Measurements from ENCODE around the gene NCOA7. TPM values are rescaled to one million over a fixed set of nuclear protein-coding genes. Genes with fewer than 3 reads are reported as not detected.

Gene NCOA7
- total RNA-seq, 1 donor from 2014 or later, result 26.2 TPM

DNA sequence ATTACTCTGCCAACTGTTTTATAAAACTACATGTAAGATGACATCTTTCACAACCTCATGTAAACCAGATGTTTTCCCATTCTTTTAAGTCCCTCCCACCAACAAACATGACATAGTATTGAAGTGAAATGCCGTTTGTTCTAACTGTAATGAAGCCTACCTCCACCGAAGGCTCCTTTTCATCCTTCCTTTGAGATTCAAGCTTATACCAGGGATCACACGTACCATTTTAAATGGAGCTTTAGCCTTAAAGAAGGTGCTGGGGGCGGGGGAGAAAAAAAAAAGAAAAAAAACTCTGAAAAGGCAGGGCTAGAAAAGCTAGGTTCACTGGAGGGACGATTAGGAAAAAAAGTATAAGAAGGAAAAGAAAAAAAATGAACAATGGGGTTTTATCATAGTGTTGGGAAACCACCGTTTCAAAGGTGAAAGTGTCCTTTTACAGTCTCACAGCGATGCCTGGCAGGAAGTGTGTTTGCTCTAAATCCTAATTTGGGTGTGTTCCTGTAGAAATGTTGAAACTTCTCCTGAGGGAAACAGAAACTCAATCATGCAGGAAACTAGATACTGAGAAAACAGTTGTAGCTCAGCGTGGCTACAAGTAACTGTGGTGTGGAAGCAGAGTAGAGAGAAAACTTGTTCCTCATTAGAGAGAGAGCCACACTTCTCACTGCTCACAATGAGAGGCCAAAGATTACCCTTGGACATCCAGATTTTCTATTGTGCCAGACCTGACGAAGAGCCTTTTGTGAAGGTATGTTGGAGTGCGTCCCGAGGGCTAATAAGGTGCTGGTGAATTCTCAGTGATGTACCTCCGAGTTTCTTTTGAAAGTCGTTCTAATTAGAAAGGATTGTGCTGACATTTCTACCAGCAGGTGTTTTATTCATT is 128.2 kb downstream of the NCOA7 start:
- H3K27ac Mint-ChIP-seq (ENCODE audit: unreplicated experiment), result peak overlapping the region; percentile 62
- peaks cover 2% of the 10 kb centered on the region for H3K27me3 Mint-ChIP-seq (ENCODE audit: unreplicated experiment)

DNA sequence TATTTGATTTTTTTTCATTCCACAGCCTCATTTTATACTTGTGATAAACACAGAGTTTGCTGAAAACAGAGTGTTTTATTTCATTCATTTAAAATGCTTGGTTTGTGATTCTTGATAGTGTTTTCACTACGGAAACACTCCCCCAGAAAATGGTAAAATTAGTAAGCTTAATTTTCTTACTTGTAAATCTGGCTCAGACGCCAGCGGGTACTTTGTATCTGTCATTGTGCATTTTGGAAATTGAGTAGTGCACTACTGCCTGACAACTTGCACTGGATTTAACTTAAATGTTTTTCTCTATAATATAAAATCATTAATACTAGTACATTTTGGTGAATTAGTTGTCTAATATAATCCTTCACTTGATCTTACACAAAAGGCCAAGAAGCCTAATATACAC is 128.9 kb downstream of the NCOA7 start:
- peak overlapping the region; percentile 62 for H3K27ac Mint-ChIP-seq (ENCODE audit: unreplicated experiment)
- peaks cover 19% of the 10 kb centered on the region for H3K4me1 Mint-ChIP-seq (ENCODE audit: unreplicated experiment)
- peaks cover 34% of the 10 kb centered on the region for H3K36me3 Mint-ChIP-seq (ENCODE audit: low read depth, unreplicated experiment)
- no peak overlapping the region for H3K4me3 Mint-ChIP-seq (ENCODE audit: unreplicated experiment)
- no peaks in the 10 kb centered on the region for H3K9me3 Mint-ChIP-seq (ENCODE audit: unreplicated experiment)
- peaks cover 2% of the 10 kb centered on the region for H3K27me3 Mint-ChIP-seq (ENCODE audit: unreplicated experiment)
- DNase-seq (ENCODE audit: low spot score), result no peak
- TF ChIP-seq, protein P1, sequence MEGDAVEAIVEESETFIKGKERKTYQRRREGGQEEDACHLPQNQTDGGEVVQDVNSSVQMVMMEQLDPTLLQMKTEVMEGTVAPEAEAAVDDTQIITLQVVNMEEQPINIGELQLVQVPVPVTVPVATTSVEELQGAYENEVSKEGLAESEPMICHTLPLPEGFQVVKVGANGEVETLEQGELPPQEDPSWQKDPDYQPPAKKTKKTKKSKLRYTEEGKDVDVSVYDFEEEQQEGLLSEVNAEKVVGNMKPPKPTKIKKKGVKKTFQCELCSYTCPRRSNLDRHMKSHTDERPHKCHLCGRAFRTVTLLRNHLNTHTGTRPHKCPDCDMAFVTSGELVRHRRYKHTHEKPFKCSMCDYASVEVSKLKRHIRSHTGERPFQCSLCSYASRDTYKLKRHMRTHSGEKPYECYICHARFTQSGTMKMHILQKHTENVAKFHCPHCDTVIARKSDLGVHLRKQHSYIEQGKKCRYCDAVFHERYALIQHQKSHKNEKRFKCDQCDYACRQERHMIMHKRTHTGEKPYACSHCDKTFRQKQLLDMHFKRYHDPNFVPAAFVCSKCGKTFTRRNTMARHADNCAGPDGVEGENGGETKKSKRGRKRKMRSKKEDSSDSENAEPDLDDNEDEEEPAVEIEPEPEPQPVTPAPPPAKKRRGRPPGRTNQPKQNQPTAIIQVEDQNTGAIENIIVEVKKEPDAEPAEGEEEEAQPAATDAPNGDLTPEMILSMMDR (IDR thresholded peaks at IDR 0.05; ENCODE audit: unreplicated experiment), result no peak

More for the DNA sequence above, 128.2 kb downstream of the NCOA7 start:
- Mint-ChIP-seq H3K4me3 (ENCODE audit: unreplicated experiment) (peak overlapping the region; percentile 35), H3K4me1 (ENCODE audit: unreplicated experiment) (peaks cover 17% of the 10 kb centered on the region), H3K36me3 (ENCODE audit: low read depth, unreplicated experiment) (peaks cover 34% of the 10 kb centered on the region), H3K9me3 (ENCODE audit: unreplicated experiment) (no peaks in the 10 kb centered on the region)
- TF ChIP-seq, protein P1 (IDR thresholded peaks at IDR 0.05; ENCODE audit: unreplicated experiment), result no peak
- DNase-seq (ENCODE audit: low spot score), result no peak

DNA sequence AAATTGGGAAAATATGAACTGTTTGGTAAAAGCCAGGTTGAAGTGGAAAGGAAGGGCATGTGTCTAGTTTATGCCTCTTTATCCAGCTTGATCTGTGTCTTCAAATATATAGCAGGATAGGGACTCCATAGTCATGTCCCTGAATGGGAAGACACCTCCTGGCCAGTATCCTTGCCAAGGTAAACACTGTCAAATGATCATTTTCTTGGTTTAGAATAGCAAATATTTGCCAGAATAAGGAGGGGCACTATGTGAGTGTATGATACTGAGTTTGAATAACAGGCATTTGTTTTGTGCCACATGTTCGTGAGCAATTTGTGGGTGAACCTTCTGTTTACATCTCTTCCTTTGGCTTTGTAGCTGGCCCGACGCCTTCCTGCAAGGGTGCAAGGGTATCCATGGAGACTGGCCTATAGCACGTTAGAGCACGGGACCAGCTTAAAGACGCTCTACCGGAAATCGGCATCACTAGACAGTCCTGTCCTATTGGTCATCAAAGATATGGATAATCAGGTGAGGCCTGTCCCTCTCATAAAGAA is 131.6 kb downstream of the NCOA7 start:
- Mint-ChIP-seq H3K4me1 (ENCODE audit: unreplicated experiment) (peaks cover 26% of the 10 kb centered on the region), H3K36me3 (ENCODE audit: low read depth, unreplicated experiment) (peaks cover 19% of the 10 kb centered on the region), H3K27ac (ENCODE audit: unreplicated experiment) (no peak overlapping the region), H3K4me3 (ENCODE audit: unreplicated experiment) (no peak overlapping the region), H3K9me3 (ENCODE audit: unreplicated experiment) (no peaks in the 10 kb centered on the region), H3K27me3 (ENCODE audit: unreplicated experiment) (no peaks in the 10 kb centered on the region)
- DNase-seq (ENCODE audit: low spot score), result no peak
- TF ChIP-seq, protein P1 (IDR thresholded peaks at IDR 0.05; ENCODE audit: unreplicated experiment), result no peak

DNA sequence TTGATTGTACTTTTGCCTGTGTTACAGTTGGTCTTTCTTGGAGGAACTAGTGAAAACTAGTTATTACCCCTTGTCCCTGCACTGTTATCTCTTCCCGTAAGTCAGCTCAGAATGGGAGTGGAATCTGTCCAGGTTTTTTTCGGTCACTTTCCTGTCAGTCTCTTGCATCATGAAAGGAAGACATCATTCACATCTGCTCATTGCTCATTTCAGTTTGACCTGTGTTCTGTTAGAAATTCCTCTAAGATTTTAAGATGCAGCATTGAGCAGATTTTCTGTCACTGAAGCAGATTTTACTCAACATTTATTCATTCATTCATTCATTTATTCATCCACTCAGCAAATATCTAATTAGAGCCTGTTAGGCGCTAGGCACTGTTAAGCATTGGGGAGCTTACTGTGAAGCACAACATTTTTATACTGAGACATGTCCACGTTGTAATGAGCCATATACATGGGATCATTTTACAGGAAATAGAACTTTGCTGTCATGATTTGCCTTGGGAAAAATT is 132.7 kb downstream of the NCOA7 start:
- peaks cover 29% of the 10 kb centered on the region for H3K36me3 Mint-ChIP-seq (ENCODE audit: low read depth, unreplicated experiment)
- no peak for DNase-seq (ENCODE audit: low spot score)
- no peak overlapping the region for H3K4me3 Mint-ChIP-seq (ENCODE audit: unreplicated experiment)
- H3K4me1 Mint-ChIP-seq (ENCODE audit: unreplicated experiment), result peaks cover 23% of the 10 kb centered on the region
- no peak overlapping the region for H3K27ac Mint-ChIP-seq (ENCODE audit: unreplicated experiment)
- TF ChIP-seq, protein P1 (IDR thresholded peaks at IDR 0.05; ENCODE audit: unreplicated experiment), result no peak
- no peaks in the 10 kb centered on the region for H3K27me3 Mint-ChIP-seq (ENCODE audit: unreplicated experiment)
- no peaks in the 10 kb centered on the region for H3K9me3 Mint-ChIP-seq (ENCODE audit: unreplicated experiment)

DNA sequence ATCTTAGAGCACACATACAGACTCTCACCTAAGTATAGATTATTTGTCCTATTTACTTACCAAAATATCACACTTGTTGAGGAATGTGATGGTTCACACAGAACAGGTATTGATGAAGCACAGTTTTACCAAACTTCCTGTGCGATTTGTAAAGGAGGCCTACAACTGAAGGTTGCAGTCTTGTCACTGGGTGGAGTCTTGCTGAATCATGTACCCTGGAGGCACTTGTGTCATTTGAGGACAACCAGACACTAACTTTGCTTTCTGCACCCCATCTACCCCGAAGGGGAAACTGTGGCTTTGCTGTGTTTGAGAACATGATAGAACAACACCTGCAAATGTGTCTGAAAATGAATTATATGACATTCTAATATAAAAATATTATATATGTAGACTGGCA is 133.4 kb downstream of the NCOA7 start:
- Mint-ChIP-seq H3K36me3 (ENCODE audit: low read depth, unreplicated experiment) (peaks cover 30% of the 10 kb centered on the region), H3K27ac (ENCODE audit: unreplicated experiment) (no peak overlapping the region), H3K4me1 (ENCODE audit: unreplicated experiment) (peaks cover 16% of the 10 kb centered on the region), H3K9me3 (ENCODE audit: unreplicated experiment) (no peaks in the 10 kb centered on the region), H3K4me3 (ENCODE audit: unreplicated experiment) (no peak overlapping the region), H3K27me3 (ENCODE audit: unreplicated experiment) (no peaks in the 10 kb centered on the region)
- DNase-seq (ENCODE audit: low spot score), result no peak
- TF ChIP-seq, protein P1 (IDR thresholded peaks at IDR 0.05; ENCODE audit: unreplicated experiment), result no peak

All from endothelial cell (in vitro differentiated cells).